Transverse colon (tissue), 4 donors: Measurements from ENCODE around the gene AGBL4.

Experiments
- CTCF ChIP-seq, 5 experiments: fragments of 200-600 bp in 3 of 5; fragments of 450-650 bp in 2 of 5; sonication (generic) in 3 of 5; IDR thresholded peaks; 1 replicate in 2 of 5; 2 replicates in 3 of 5; pipeline ENCODE4 v1.5.1; 2016 to 2017; ENCODE audit warnings: antibody characterized with exemption in 5 of 5, inconsistent platforms in 3 of 5, mild to moderate bottlenecking in 2 of 5, moderate library complexity in 1 of 5
- EP300 ChIP-seq: sonication (generic); formaldehyde crosslinking; IDR thresholded peaks from one replicate; pipeline ENCODE4 v1.6.1; 2017; ENCODE audit warnings: antibody characterized with exemption, low read depth
- POLR2A ChIP-seq: fragments of 450-650 bp; IDR thresholded peaks from one replicate; pipeline ENCODE4 v1.6.1; 2016; ENCODE audit warnings: antibody characterized with exemption, mild to moderate bottlenecking, moderate library complexity
- POLR2AphosphoS5 ChIP-seq, 3 donors: sonication (generic); formaldehyde crosslinking; IDR thresholded peaks; one replicate each; pipeline ENCODE4 v1.6.1; 2016; ENCODE audit warnings: antibody characterized with exemption in 3 of 3

- TF ChIP-seq CTCF (IDR thresholded peaks at IDR 0.05) (no peak), EP300 (no peak), POLR2A (no peak), POLR2AphosphoS5 (IDR thresholded peaks at IDR 0.05) (no peak)
Observed at GRCh38 chr1:48710318-48710717, 1313.4 kb downstream of the AGBL4 start.
